Occipital lobe (tissue), 2 donors: ENCODE results near the gene ZNF681. TPM values are rescaled to one million over a fixed set of nuclear protein-coding genes. Genes with fewer than 3 reads are reported as not detected.
"Not testable (repeated sequence)": the region's sequence is repeated elsewhere in the genome, so short reads cannot be mapped to it uniquely, and the experiment has no call there.

ENCODE experiments used
- DNase-seq: peaks from one replicate; lab custom pipeline; 2025; lab: John Stamatoyannopoulos, UW
- total RNA-seq: library from RNA; depleted of rRNA; stranded (reverse); fragments of >200 nt; gene quantifications from one replicate; pipeline ENCODE4 v1.2.3, GENCODE V29; 2014

ZNF681 gene
- total RNA-seq = 25.7 TPM

DNA sequence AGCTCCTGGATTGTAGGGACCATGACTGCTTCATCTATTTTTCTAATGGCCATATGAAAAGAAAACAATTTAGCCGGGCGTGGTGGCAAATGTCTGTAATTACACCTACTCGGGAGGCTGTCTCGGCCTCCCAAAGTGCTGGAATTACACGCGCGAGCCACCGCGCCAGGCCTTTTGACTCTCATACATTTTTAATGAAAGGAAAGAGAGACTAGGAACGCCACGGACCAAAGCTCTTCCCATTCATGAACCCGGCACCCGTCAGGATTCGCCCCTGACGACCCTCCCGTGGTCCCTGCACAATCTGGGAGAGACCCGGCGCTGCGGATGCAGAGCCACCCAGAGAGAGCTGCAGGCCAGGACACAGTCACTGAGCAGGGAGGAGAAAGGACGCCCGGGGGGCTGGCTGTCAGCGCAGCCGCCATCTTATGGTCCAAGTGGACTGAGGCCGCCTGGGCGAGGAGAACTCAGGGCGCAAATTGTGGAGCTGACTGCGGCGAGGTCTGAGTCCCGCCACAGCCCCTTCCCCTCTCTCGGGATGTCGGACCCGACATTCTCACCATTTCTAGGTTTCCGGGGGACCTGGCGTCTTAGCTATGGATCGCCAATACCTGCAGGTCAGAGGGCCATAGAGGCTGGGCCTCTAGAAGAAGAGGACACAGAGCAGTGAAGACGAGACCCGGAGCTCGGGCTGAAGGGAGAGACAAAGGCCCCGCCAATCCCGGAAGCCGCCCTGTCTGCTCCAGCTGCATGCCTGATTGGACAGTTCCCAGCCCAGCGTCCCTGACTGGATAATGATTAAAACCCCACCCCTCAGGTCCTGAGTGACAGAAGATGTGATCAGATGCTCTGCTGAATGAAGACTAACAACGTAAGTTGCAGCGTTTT, at the start of gene ZNF681:
Gene ZNF681, minus strand, starts transcription at position 705 of the 888 bp plus-strand sequence. Its CDS starts 142 bp downstream, at position 563.
- peak; percentile 68 for DNase-seq

DNA sequence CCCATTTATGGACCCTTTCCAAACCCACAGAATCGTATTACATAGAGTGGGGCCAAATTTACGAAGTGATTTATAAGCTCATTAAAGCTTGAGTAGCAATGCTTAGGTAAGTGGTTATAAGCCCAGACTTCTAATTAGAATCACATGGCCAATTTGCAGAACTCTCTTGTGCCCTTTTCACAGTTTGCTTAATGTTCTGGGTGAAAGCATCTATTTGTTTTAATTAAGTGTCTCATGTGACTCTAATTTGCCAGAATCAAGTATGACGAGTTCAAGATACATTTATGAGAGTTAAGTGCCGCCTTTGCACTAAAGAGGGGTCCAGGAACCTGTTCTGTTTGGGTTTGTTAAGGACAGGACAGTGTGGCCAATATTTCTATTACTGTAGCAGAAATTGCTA, 46.0 kb upstream of the ZNF681 start:
- DNase-seq = no peak

DNA sequence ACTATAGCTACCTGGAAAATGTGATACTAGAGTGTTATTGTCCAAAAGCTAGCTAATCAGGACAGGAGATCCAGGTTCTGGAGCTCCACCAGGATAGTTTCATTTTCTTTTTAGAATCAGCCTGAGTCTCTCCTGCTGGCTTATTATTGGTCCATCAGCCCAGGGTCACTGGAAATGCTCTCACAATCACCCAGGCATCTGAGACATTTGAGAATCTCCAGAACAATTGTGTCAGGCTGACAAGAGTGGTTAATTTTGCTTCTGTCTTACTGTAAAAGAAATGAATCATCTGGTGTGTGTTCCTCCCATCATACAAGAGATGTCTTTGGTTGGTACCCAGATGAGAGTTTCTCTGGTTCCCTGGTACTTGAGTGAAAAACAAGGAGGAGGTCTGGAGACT, 43.6 kb upstream of the ZNF681 start:
- no peak for DNase-seq

GRCh38 chr19:23801803-23802202, 43.1 kb upstream of the ZNF681 start:
- DNase-seq = no peak

DNA sequence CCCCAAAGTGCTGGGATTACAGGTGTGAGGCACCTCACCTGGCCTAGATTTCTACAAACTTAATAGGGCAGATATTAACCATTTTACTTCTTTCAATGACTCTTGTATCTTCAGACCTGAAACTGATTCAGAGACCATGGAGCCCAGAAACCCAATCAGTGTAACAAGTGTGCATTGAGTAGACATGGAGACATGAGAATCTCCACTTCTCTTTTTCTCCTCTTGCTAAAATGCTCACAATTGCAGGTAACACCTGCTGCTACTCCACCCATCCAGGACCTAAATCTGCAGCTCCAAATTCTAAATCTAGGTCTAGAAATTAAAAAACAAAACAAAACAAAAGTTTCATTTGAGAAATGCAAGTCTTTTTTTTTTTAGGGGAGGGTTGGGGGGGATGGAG, 42.2 kb upstream of the ZNF681 start:
- DNase-seq = no peak

- DNase-seq = no peak
These were observed 41.6 kb upstream of the ZNF681 start for GRCh38 chr19:23800271-23800670.

DNA sequence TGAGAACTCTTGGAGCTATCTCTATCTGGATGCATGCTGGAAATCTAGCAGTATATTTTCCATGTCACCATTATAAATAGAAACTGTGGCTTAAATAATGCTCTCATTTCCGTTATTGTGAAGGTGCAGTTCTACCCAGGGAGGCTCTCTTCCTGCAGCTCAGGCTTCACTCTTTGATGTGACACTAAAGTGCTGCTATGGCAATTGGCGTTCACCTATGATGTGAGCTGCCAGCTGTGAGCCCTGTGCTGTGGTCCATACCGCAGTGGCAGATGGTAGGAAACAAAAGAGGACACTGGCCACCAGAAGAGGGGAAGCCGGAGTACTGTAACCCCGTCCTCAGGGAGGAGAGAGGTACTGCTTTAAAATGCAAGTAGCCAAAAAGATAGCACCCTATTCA, 40.6 kb upstream of the ZNF681 start:
- no peak for DNase-seq

GRCh38 chr19:23795462-23795861, 36.8 kb upstream of the ZNF681 start:
- no peak for DNase-seq

GRCh38 chr19:23792784-23793183, 34.1 kb upstream of the ZNF681 start:
- DNase-seq = no peak

DNA sequence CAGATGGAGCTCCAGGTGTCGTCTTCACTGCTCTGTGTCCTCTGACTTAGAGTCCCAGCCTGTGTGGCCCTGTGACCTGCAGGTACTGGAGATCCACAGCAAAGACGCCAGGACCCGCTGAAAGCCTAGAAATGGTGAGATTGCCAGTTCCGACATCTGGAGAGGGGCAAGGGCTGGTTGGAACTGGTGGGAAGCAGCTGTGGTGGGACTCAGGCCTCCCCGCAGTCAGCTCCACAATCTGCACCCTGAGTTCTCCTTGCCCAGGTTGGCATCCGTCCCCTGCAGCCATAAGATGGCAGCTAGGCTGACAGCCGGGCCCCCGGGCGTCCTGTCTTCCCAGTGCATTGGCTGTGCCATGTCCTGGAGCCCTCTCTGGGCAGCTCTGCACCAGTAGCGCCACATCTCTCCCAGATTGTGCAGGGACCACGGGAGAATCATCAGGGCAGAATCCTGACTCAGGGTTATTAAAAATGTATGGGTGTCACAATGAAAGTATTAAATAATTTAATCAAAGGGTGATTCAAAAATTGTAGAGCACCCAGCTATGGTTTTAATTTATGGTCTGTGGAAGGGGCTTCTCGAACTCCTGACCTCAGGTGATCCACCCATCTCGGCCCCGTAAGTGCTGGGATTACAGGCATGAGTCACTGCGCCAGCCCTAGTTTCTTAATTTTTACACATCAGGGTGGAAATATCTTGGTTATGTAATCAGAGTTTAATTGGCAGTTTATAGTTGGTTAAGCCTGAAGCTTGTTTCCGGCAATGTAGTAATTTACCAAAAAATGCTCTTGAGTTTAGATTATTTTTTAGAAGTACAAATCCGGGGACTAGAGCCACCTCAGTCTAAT, 32.2 kb upstream of the ZNF681 start:
- no peak for DNase-seq

- no peak for DNase-seq
These were observed 30.6 kb upstream of the ZNF681 start for GRCh38 chr19:23789246-23789645.

- DNase-seq = no peak
These were observed 29.7 kb upstream of the ZNF681 start for GRCh38 chr19:23788411-23788810.

GRCh38 chr19:23787106-23787505, 28.4 kb upstream of the ZNF681 start:
- no peak for DNase-seq

GRCh38 chr19:23785982-23786381, 27.3 kb upstream of the ZNF681 start:
- no peak for DNase-seq

GRCh38 chr19:23784274-23784673, 25.6 kb upstream of the ZNF681 start:
- no peak for DNase-seq

DNA sequence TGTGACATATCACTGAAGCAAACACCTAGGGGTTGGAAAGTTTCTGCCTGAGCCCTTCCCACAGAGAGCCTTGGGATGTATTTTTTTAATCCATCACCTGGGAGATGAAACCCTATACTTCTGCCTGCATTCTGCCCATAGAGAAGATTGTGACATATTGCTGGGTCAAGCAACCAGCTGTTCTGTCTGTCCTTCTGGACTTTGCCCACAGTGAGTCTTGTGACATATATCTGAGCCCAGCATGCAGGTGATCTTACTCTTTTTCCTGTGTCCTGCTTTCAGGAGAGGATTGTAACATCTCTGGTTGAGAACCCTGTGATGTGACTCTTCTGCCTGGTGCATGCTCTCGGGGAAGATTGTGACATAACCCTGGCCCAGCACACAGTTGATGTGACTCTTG, 24.9 kb upstream of the ZNF681 start:
- no peak for DNase-seq

- DNase-seq = no peak
These were observed 21.0 kb upstream of the ZNF681 start for GRCh38 chr19:23779645-23780044.

DNA sequence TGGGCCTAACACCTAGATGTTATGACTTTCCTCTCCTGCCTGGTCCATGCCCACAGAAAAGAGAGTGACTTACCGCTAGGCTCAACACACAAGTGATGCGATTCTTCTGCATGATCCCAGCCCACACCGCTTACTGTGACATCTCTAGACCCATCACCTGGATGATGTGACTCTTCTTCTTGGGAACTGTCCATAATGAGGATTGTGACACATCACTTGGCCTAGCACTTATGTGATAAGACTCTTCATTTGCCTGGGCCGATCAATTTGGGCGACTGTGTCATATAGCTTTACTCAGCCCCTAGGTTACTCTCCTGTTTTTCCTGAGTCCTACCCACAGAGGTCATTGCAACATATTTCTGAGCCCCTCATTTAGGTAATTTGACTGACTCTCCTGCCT, 19.9 kb upstream of the ZNF681 start:
- no peak for DNase-seq

DNA sequence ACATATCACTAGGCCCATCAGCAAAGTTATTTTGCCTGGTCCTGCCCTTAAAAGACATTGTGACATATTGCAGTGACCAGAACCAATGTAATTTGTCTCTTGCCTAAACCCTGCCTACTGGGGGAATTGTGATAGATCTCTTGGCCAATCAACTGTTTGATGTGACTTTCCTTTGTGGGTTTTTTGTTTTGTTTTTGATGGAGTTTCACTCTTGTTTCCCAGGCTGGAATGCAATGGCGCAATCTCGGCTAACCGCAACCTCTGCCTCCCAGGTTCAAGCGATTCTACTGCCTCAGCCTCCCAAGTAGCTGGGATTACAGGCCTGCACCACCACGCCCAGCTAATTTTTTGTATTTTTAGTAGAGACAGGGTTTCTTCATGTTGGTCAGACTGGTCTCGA, 19.3 kb upstream of the ZNF681 start:
- not testable (repeated sequence) for DNase-seq

DNA sequence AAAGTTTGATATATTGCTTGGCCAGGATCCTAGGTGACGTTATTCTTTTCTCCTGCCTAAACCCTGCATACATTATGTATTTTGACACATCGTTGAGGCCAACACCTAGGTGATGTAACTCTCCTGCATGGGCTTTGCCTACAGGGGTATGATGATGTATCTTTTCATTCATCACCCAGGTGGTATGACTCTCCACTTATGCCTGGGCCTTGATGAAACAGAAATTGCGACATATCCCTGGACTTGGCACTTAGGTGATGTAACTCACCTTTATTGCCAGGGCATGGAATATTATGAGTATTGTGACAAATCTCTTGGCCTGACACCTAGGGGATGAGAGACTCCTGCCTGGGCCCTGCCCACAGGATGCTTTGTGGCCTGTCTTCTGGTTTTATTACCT, 18.5 kb upstream of the ZNF681 start:
- no peak for DNase-seq

GRCh38 chr19:23776507-23777205, 18.0 kb upstream of the ZNF681 start:
- DNase-seq = no peak

- DNase-seq = no peak
These were observed 15.9 kb upstream of the ZNF681 start for GRCh38 chr19:23774524-23774971.
